HG03196 (cell line): ENCODE results near the gene SUN1.
"Not testable (repeated sequence)": the region's sequence is repeated elsewhere in the genome, so short reads cannot be mapped to it uniquely, and the experiment has no call there.

Source experiments
- ATAC-seq: cut with Tn5 transposase; IDR thresholded peaks from one replicate; pipeline ENCODE4 v1.9.1; 2021; ENCODE audit not compliant: unreplicated experiment

The SUN1 gene

GRCh38 chr7:834277-834676 is 2.0 kb downstream of the SUN1 start:
- ATAC-seq: no peak

GRCh38 chr7:835021-835420 is 2.7 kb downstream of the SUN1 start:
- ATAC-seq: no peak

GRCh38 chr7:835485-836401 is 3.5 kb downstream of the SUN1 start:
- ATAC-seq: no peak

GRCh38 chr7:836429-836828 is 4.2 kb downstream of the SUN1 start:
- ATAC-seq: no peak

GRCh38 chr7:837001-837400 is 4.7 kb downstream of the SUN1 start:
- ATAC-seq: no peak

- ATAC-seq: no peak
These were observed 7.8 kb downstream of the SUN1 start for GRCh38 chr7:840001-840600.

GRCh38 chr7:841943-842342 is 9.7 kb downstream of the SUN1 start:
- no peak for ATAC-seq

GRCh38 chr7:842431-843031 is 10.3 kb downstream of the SUN1 start:
- ATAC-seq: no peak

GRCh38 chr7:843230-843629 is 11.0 kb downstream of the SUN1 start:
- ATAC-seq: no peak

- no peak for ATAC-seq
These were observed 11.8 kb downstream of the SUN1 start for GRCh38 chr7:844043-844442.

GRCh38 chr7:844514-844913 is 12.2 kb downstream of the SUN1 start:
- no peak for ATAC-seq

GRCh38 chr7:845091-845490 is 12.8 kb downstream of the SUN1 start:
- ATAC-seq: no peak

GRCh38 chr7:845731-846130 is 13.5 kb downstream of the SUN1 start:
- no peak for ATAC-seq

- ATAC-seq: not testable (repeated sequence)
These were observed 14.8 kb downstream of the SUN1 start for GRCh38 chr7:846958-847650.

- ATAC-seq: not testable (repeated sequence)
These were observed 15.5 kb downstream of the SUN1 start for GRCh38 chr7:847728-848127.

GRCh38 chr7:849145-849544 is 16.9 kb downstream of the SUN1 start:
- no peak for ATAC-seq

GRCh38 chr7:849781-850180 is 17.5 kb downstream of the SUN1 start:
- no peak for ATAC-seq

GRCh38 chr7:851204-851603 is 18.9 kb downstream of the SUN1 start:
- no peak for ATAC-seq

- no peak for ATAC-seq
These were observed 21.3 kb downstream of the SUN1 start for GRCh38 chr7:853366-854117.

GRCh38 chr7:854118-854775 is 22.0 kb downstream of the SUN1 start:
- ATAC-seq: no peak
